ENCODE results near the gene HRK. TPM values are rescaled to one million over a fixed set of nuclear protein-coding genes. Genes with fewer than 3 reads are reported as not detected.

HRK gene
- total RNA-seq, 1 experiment from 2014 or later = 2.6 TPM

- Mint-ChIP-seq H3K4me3 (no peak overlapping the region), H3K36me3 (ENCODE audit: insufficient read depth in 1 of 3, low read depth in 3 of 3) (peaks cover 4 to 27% (median 20%) of the 10 kb centered on the region in 3 experiments; a peak in 6 of 7 replicates), H3K27ac (no peak overlapping the region), H3K27me3 (ENCODE audit: low read depth) (no peaks in the 10 kb centered on the region), H3K9me3 (no peaks in the 10 kb centered on the region), H3K4me1 (peaks cover 4 to 6% of the 10 kb centered on the region in 2 experiments)
- Histone ChIP-seq H2BK12ac (ENCODE audit: insufficient read length, low read depth, low read length) (no peak overlapping the region), H3K79me1 (ENCODE audit: insufficient read depth, low read depth, low read length, poor library complexity, severe bottlenecking) (no peaks in the 10 kb centered on the region), H4K91ac (ENCODE audit: insufficient read length, low read depth, low read length) (no peak overlapping the region), H2BK15ac (ENCODE audit: low read depth, low read length) (no peak overlapping the region), H3K9me3 (ENCODE audit: control insufficient read depth, low read depth, low read length) (no peaks in the 10 kb centered on the region), H2BK120ac (ENCODE audit: low read depth, low read length, poor library complexity, severe bottlenecking) (no peak overlapping the region), H4K8ac (replicated peaks; ENCODE audit: insufficient read length, low read depth, low read length) (no peak overlapping the region), H3K4me1 (ENCODE audit: insufficient read depth, low read length) (no peaks in the 10 kb centered on the region), H2AK5ac (ENCODE audit: insufficient read length, low read length) (no peak overlapping the region), H3K79me2 (ENCODE audit: insufficient read depth, low read length) (no peaks in the 10 kb centered on the region), H2BK20ac (ENCODE audit: low read depth, low read length, poor library complexity, severe bottlenecking) (no peak overlapping the region), H3K23me2 (ENCODE audit: insufficient read length, low read depth, low read length, poor library complexity, severe bottlenecking) (no peaks in the 10 kb centered on the region), H3K18ac (ENCODE audit: insufficient read length, low read depth, low read length) (no peak overlapping the region), H3K9ac (ENCODE audit: extremely low read depth, insufficient read length, low read length) (no peak overlapping the region), H3T11ph (ENCODE audit: low read length) (no peak overlapping the region), H3K4ac (ENCODE audit: low read depth, low read length) (no peak overlapping the region), H3K4me2 (ENCODE audit: insufficient read depth, insufficient read length, low read length) (no peak overlapping the region), H3K14ac (ENCODE audit: insufficient read depth, low read length) (no peak overlapping the region), H3K56ac (ENCODE audit: insufficient read length, low read depth, low read length) (no peak overlapping the region), H4K5ac (ENCODE audit: insufficient read length, low read depth, low read length) (no peak overlapping the region), H3K27ac (ENCODE audit: insufficient read length, low read depth, low read length) (no peak overlapping the region), H2AFZ (ENCODE audit: low read length) (no peak overlapping the region), H3K23ac (ENCODE audit: insufficient read length, low read depth, low read length) (no peak overlapping the region), H2BK5ac (ENCODE audit: insufficient read length, low read length) (no peak overlapping the region), H4K20me1 (ENCODE audit: control insufficient read depth, insufficient read depth, insufficient read length) (peaks cover 3% of the 10 kb centered on the region), H3K27me3 (ENCODE audit: insufficient read depth, low read length) (no peaks in the 10 kb centered on the region)
- WGBS (ENCODE audit: extremely low coverage, insufficient read length, low lambda C conversion rate) = no CpG with 5 or more reads among the region's 3 CpGs
- no peak for TF ChIP-seq CTCF (conservative IDR thresholded peaks at IDR 0.05)
- DNase-seq = no peak
Measured at GRCh38 chr12:116839287-116839830, 41.9 kb downstream of the HRK start.
